ENCODE measurements around the gene SLTM.
"Not testable (repeated sequence)": the region's sequence is repeated elsewhere in the genome, so short reads cannot be mapped to it uniquely, and the experiment has no call there.

Gene SLTM

GRCh38 chr15:58900631-58901030, 32.8 kb downstream of the SLTM start:
- TF ChIP-seq POLR2A (IDR thresholded peaks at IDR 0.05; ENCODE audit: low read depth, low read length) (no peak), TAF1 (IDR thresholded peaks at IDR 0.05; ENCODE audit: borderline replicate concordance, low read depth, low read length) (no peak), POLR2AphosphoS5 (IDR thresholded peaks at IDR 0.05; ENCODE audit: low read depth, low read length) (no peak)
- DNase-seq (ENCODE audit: insufficient read length): no peak
- peak; percentile 65 for FAIRE-seq

GRCh38 chr15:58898150-58898680, 35.3 kb downstream of the SLTM start:
- no peak for TF ChIP-seq POLR2A (IDR thresholded peaks at IDR 0.05; ENCODE audit: low read depth, low read length)
- peak; percentile 58 for FAIRE-seq

GRCh38 chr15:58889363-58889762, 44.1 kb downstream of the SLTM start:
- DNase-seq (ENCODE audit: insufficient read length) (no peak), FAIRE-seq (peak; percentile 17)
- TF ChIP-seq POLR2AphosphoS5 (IDR thresholded peaks at IDR 0.05; ENCODE audit: low read depth, low read length) (no peak), POLR2A (IDR thresholded peaks at IDR 0.05; ENCODE audit: low read depth, low read length) (no peak), TAF1 (IDR thresholded peaks at IDR 0.05; ENCODE audit: borderline replicate concordance, low read depth, low read length) (no peak)

More at GRCh38 chr15:58898150-58898680, 35.3 kb downstream of the SLTM start:
- DNase-seq (ENCODE audit: insufficient read length): no peak

GRCh38 chr15:58886921-58887320, 46.6 kb downstream of the SLTM start:
- FAIRE-seq (no peak), DNase-seq (ENCODE audit: insufficient read length) (no peak)
- TF ChIP-seq POLR2A (IDR thresholded peaks at IDR 0.05; ENCODE audit: low read depth, low read length): no peak
- no peak for TF ChIP-seq TAF1 (IDR thresholded peaks at IDR 0.05; ENCODE audit: borderline replicate concordance, low read depth, low read length)
- no peak for TF ChIP-seq POLR2AphosphoS5 (IDR thresholded peaks at IDR 0.05; ENCODE audit: low read depth, low read length)

- not testable (repeated sequence) for FAIRE-seq; DNase-seq (ENCODE audit: insufficient read length)
These were observed 49.6 kb downstream of the SLTM start for GRCh38 chr15:58883926-58884325.

GRCh38 chr15:58882243-58882642, 51.2 kb downstream of the SLTM start:
- DNase-seq (ENCODE audit: insufficient read length) (no peak), FAIRE-seq (no peak)
- TF ChIP-seq TAF1 (IDR thresholded peaks at IDR 0.05; ENCODE audit: borderline replicate concordance, low read depth, low read length): no peak
- no peak for TF ChIP-seq POLR2A (IDR thresholded peaks at IDR 0.05; ENCODE audit: low read depth, low read length)
- TF ChIP-seq POLR2AphosphoS5 (IDR thresholded peaks at IDR 0.05; ENCODE audit: low read depth, low read length): no peak

GRCh38 chr15:58880320-58880719, 53.2 kb downstream of the SLTM start:
- FAIRE-seq (no peak), DNase-seq (ENCODE audit: insufficient read length) (no peak)
- TF ChIP-seq POLR2A (IDR thresholded peaks at IDR 0.05; ENCODE audit: low read depth, low read length): no peak
- TF ChIP-seq TAF1 (IDR thresholded peaks at IDR 0.05; ENCODE audit: borderline replicate concordance, low read depth, low read length): no peak
- no peak for TF ChIP-seq POLR2AphosphoS5 (IDR thresholded peaks at IDR 0.05; ENCODE audit: low read depth, low read length)

GRCh38 chr15:58877999-58878825, 55.3 kb downstream of the SLTM start:
- no peak for FAIRE-seq
- DNase-seq (ENCODE audit: insufficient read length): no peak
- TF ChIP-seq POLR2AphosphoS5 (IDR thresholded peaks at IDR 0.05; ENCODE audit: low read depth, low read length) (peak; percentile 35; the same call in 1 of the 2 replicates), TAF1 (IDR thresholded peaks at IDR 0.05; ENCODE audit: borderline replicate concordance, low read depth, low read length) (no peak), POLR2A (IDR thresholded peaks at IDR 0.05; ENCODE audit: low read depth, low read length) (no peak)

- DNase-seq (ENCODE audit: insufficient read length) (no peak), FAIRE-seq (no peak)
- TF ChIP-seq POLR2AphosphoS5 (IDR thresholded peaks at IDR 0.05; ENCODE audit: low read depth, low read length) (peak; percentile 48; the same call in 1 of the 2 replicates), POLR2A (IDR thresholded peaks at IDR 0.05; ENCODE audit: low read depth, low read length) (no peak)
These were observed 57.0 kb downstream of the SLTM start for GRCh38 chr15:58876306-58877106.

- no peak for DNase-seq (ENCODE audit: insufficient read length)
- TF ChIP-seq POLR2AphosphoS5 (IDR thresholded peaks at IDR 0.05; ENCODE audit: low read depth, low read length): no peak
- TF ChIP-seq POLR2A (IDR thresholded peaks at IDR 0.05; ENCODE audit: low read depth, low read length): no peak
- TF ChIP-seq TAF1 (IDR thresholded peaks at IDR 0.05; ENCODE audit: borderline replicate concordance, low read depth, low read length): no peak
- no peak for FAIRE-seq
These were observed 58.1 kb downstream of the SLTM start for GRCh38 chr15:58875343-58875742.

GRCh38 chr15:58873267-58873666, 60.2 kb downstream of the SLTM start:
- TF ChIP-seq TAF1 (IDR thresholded peaks at IDR 0.05; ENCODE audit: borderline replicate concordance, low read depth, low read length): no peak
- no peak for TF ChIP-seq POLR2AphosphoS5 (IDR thresholded peaks at IDR 0.05; ENCODE audit: low read depth, low read length)
- TF ChIP-seq POLR2A (IDR thresholded peaks at IDR 0.05; ENCODE audit: low read depth, low read length): no peak
- FAIRE-seq: no peak
- DNase-seq (ENCODE audit: insufficient read length): no peak

- TF ChIP-seq POLR2A (IDR thresholded peaks at IDR 0.05; ENCODE audit: low read depth, low read length): no peak
- no peak for TF ChIP-seq TAF1 (IDR thresholded peaks at IDR 0.05; ENCODE audit: borderline replicate concordance, low read depth, low read length)
- no peak for TF ChIP-seq POLR2AphosphoS5 (IDR thresholded peaks at IDR 0.05; ENCODE audit: low read depth, low read length)
- DNase-seq (ENCODE audit: insufficient read length) (no peak), FAIRE-seq (no peak)
These were observed 63.0 kb downstream of the SLTM start for GRCh38 chr15:58870451-58870850.

Data from GM12892 (cell line).